HepG2 (cell line): ENCODE data around the gene CHMP5. TPM values are rescaled to one million over a fixed set of nuclear protein-coding genes. Genes with fewer than 3 reads are reported as not detected.

Source experiments
- CBX5 ChIP-seq: sonication (generic); formaldehyde crosslinking; IDR thresholded peaks from 2 replicates; pipeline ENCODE4 v1.4.0; 2020; ENCODE audit warnings: missing genetic modification reagents, borderline replicate concordance
- CREBL2 ChIP-seq: sonication (generic); formaldehyde crosslinking; IDR thresholded peaks from 2 replicates; pipeline ENCODE4 v1.8.1; 2023; ENCODE audit warnings: missing genetic modification reagents, mild to moderate bottlenecking, borderline replicate concordance
- ELF3 ChIP-seq: IDR thresholded peaks from 2 replicates; pipeline ENCODE4 v1.6.1; 2016; ENCODE audit warnings: missing genetic modification reagents, missing compliant biosample characterization
- HINFP ChIP-seq: sonication (generic); formaldehyde crosslinking; IDR thresholded peaks from 2 replicates; pipeline ENCODE4 v1.4.0; 2020; ENCODE audit warnings: low read depth, mild to moderate bottlenecking, missing genetic modification reagents
- KDM5B ChIP-seq: sonication (generic); formaldehyde crosslinking; IDR thresholded peaks from 2 replicates; pipeline ENCODE4 v1.4.0; 2020; ENCODE audit warnings: missing genetic modification reagents, mild to moderate bottlenecking, borderline replicate concordance
- MLXIP ChIP-seq: sonication (generic); formaldehyde crosslinking; IDR thresholded peaks from 2 replicates; pipeline ENCODE4 v1.9.0; 2021; ENCODE audit warnings: missing genetic modification reagents, borderline replicate concordance
- NR0B2 ChIP-seq: sonication (generic); formaldehyde crosslinking; IDR thresholded peaks from 2 replicates; pipeline ENCODE4 v1.4.0; 2020; ENCODE audit warnings: mild to moderate bottlenecking, missing genetic modification reagents
- POLR2AphosphoS2 ChIP-seq: IDR thresholded peaks from 2 replicates; pipeline ENCODE4 v1.6.1; 2011; ENCODE audit warnings: low read depth, low read length, improper control_type of control experiment
- RAD51 ChIP-seq: fragments of 450-650 bp; IDR thresholded peaks from 2 replicates; pipeline ENCODE4 v1.6.1; 2016; ENCODE audit warnings: borderline replicate concordance
- SIN3A ChIP-seq: IDR thresholded peaks from 2 replicates; pipeline ENCODE4 v1.6.1; 2011; ENCODE audit warnings: low read depth, mild to moderate bottlenecking, control low read depth, low read length, borderline replicate concordance
- SIX1 ChIP-seq: sonication (generic); formaldehyde crosslinking; IDR thresholded peaks from 2 replicates; pipeline ENCODE4 v1.4.0; 2020; ENCODE audit warnings: missing genetic modification reagents, borderline replicate concordance
- ZHX2 ChIP-seq, 2 experiments: sonication (generic) in 1 of 2; formaldehyde crosslinking in 1 of 2; IDR thresholded peaks; 2 replicates each; pipeline versions ENCODE4 v1.6.1 to v1.9.0; 2014 to 2022; ENCODE audit warnings: antibody characterized with exemption in 1 of 2, borderline replicate concordance in 1 of 2, inconsistent platforms in 1 of 2, low read depth in 1 of 2, missing genetic modification reagents in 1 of 2
- ZNF12 ChIP-seq: sonication (generic); formaldehyde crosslinking; IDR thresholded peaks from 2 replicates; pipeline ENCODE4 v1.5.0; 2020; ENCODE audit warnings: missing genetic modification reagents
- ZNF572 ChIP-seq: sonication (generic); formaldehyde crosslinking; IDR thresholded peaks from 2 replicates; pipeline ENCODE4 v1.5.1; 2020; ENCODE audit warnings: mild to moderate bottlenecking, missing genetic modification reagents
- ZNF724P ChIP-seq: sonication (generic); formaldehyde crosslinking; IDR thresholded peaks from 2 replicates; pipeline ENCODE4 v1.8.0; 2022; ENCODE audit warnings: missing genetic modification reagents, borderline replicate concordance
- ZNF816 ChIP-seq: sonication (generic); formaldehyde crosslinking; IDR thresholded peaks from 2 replicates; pipeline ENCODE4 v1.8.0; 2022; ENCODE audit warnings: missing genetic modification reagents, mild to moderate bottlenecking, borderline replicate concordance
- ZSCAN25 ChIP-seq: sonication (generic); formaldehyde crosslinking; IDR thresholded peaks from 2 replicates; pipeline ENCODE4 v1.8.0; 2022; ENCODE audit warnings: mild to moderate bottlenecking, missing genetic modification reagents
- polyA plus RNA-seq, 8 experiments: library from polyadenylated mRNA; depleted of rRNA in 3 of 8; stranded (reverse) in 7 of 8; unstranded in 1 of 8; fragments of >200 nt; fragmentation: Illumina TruSeq in 4 of 8; extraction: Trizol in 4 of 8; gene quantifications; 2 replicates each; pipeline versions ENCODE4 v1.2.1 to v1.2.3, GENCODE V29; 2011 to 2016; ENCODE audit warnings: low read depth in 4 of 8, missing spikeins in 1 of 8, mixed read lengths in 1 of 8; ENCODE audit not compliant: insufficient read depth in 1 of 8
- total RNA-seq, 5 experiments: library from RNA; depleted of rRNA; stranded (reverse); fragments of >200 nt; fragmentation: Illumina TruSeq; extraction: Trizol; gene quantifications; 2 replicates each; pipeline ENCODE4 v1.2.3, GENCODE V29; 2016; ENCODE audit warnings: low read depth in 1 of 5

CHMP5 gene
- total and polyA plus RNA-seq, 2 of the 13 experiments (the other 11 are each of a cell fraction or from before 2014, with no cell fraction given): 46.0 to 57.3 TPM

GRCh38 chr9:33264003-33264472 lies 811 bp upstream of the CHMP5 start (continued):
- no peak for TF ChIP-seq NR0B2 (CRISPR knock-in tag)
- no peak; the same call in 1 of the 2 replicates for TF ChIP-seq CREBL2 (CRISPR knock-in tag)
- no peak for TF ChIP-seq MLXIP (CRISPR knock-in tag)
- TF ChIP-seq POLR2AphosphoS2: no peak
- peak; percentile 44; the same call in 1 of the 2 replicates for TF ChIP-seq RAD51
- TF ChIP-seq ELF3: no peak
- TF ChIP-seq ZSCAN25 (CRISPR knock-in tag): no peak
- no peak for TF ChIP-seq ZHX2 (IDR thresholded peaks at IDR 0.05; ENCODE audit: low read depth)
- no peak; the same call in 1 of the 2 replicates for TF ChIP-seq ZHX2 (CRISPR knock-in tag; IDR thresholded peaks at IDR 0.05; ENCODE audit: borderline replicate concordance)
- TF ChIP-seq KDM5B: peak; percentile 30; the same call in 1 of the 2 replicates
- no peak for TF ChIP-seq HINFP
- TF ChIP-seq ZNF816 (CRISPR knock-in tag): peak; percentile 54; the same call in 1 of the 2 replicates
- TF ChIP-seq SIN3A: no peak
- no peak for TF ChIP-seq SIX1 (CRISPR knock-in tag)
- TF ChIP-seq ZNF724P (CRISPR knock-in tag): 0 out of 2 replicates have a peak, but pooled peaks have one; percentile 10
- 0 out of 2 replicates have a peak, but pooled peaks have one; percentile 7 for TF ChIP-seq ZNF572
- TF ChIP-seq CBX5 (CRISPR knock-in tag): no peak
- TF ChIP-seq ZNF12 (CRISPR knock-in tag): no peak
